Measurements from ENCODE around the gene FOXO6. TPM values are rescaled to one million over a fixed set of nuclear protein-coding genes. Genes with fewer than 3 reads are reported as not detected.

FOXO6 gene
- total RNA-seq, 1 donor from 2014 or later = 8.6 TPM

DNA sequence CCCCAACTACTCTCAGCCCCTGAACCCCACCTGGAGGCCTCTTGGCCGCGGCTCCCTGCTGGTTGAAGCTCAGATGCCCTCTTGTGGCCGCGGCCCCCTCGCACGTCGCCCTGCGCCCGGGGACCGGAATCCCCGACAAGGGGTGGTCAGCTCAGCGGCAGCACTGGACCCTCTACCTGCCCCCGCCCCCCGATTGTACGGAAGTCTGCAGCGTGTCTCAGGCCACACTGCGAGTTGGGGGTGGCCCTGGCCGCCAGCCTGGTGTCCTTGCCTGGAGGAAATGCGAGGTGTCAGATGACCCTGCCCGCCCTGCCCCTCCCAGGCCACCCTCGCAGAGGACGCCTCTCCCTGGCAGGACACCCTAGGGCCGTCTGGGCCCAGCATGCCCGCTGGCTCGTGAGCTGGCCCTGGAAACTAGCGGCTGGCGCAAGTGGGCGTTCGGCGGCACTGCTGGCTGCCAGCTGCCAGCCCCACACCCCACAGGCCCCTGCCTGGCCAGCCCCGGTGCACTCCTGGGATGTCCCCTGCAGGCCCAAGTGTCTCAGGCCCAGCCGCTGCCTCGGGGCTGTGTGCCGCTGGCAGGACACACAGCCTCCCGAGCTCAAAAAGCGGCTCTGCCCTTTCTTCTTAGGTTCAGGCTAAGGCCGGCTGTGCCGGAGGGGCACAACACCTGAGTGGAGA, 62.4 kb downstream of the FOXO6 start:
- no peak for DNase-seq (ENCODE audit: low spot score)

DNA sequence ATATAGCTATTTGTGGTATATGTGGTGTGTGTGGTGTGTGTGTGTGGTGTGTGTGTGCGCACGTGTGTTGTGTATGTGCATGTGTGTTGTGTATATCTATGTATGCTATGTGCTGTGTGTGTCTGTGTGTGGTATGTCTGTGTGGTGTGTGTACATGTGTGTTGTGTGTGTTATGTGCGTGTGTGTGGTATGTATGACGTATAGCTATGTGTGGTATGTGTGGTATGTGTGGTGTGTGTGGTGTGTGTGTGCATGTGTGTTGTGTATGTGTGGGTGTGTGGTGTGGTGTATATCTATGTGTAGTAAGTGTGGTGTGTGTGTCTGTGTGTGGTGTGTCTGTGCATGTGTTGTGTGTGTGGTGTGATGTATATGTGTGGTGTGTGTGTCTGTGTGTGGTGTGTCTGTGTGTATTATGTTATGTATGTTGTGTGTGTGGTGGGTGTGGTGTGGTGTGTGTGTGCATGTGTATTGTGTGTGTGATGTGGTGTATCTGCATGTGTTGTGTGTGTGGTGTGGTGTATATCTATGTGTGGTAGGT, 63.4 kb downstream of the FOXO6 start:
- DNase-seq (ENCODE audit: low spot score) = no peak

DNA sequence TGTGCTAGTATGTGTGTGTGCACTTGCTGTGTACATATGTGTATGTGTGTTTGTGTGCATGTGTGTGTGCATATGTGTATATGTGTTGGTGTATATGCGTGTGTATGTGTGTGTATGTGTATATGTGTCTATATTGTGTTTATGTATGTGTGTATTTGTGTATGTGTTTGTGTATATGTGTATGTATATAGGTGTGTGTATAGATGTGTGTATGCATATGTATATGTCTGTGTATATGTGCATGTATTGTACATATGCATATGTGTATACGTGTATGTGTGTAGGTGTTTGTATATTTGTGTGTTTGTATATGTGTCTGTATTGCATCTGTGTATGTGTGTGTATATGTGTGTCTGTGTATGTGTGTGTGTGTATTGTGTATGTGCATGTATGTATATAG, 64.1 kb downstream of the FOXO6 start:
- DNase-seq (ENCODE audit: low spot score) = no peak

DNA sequence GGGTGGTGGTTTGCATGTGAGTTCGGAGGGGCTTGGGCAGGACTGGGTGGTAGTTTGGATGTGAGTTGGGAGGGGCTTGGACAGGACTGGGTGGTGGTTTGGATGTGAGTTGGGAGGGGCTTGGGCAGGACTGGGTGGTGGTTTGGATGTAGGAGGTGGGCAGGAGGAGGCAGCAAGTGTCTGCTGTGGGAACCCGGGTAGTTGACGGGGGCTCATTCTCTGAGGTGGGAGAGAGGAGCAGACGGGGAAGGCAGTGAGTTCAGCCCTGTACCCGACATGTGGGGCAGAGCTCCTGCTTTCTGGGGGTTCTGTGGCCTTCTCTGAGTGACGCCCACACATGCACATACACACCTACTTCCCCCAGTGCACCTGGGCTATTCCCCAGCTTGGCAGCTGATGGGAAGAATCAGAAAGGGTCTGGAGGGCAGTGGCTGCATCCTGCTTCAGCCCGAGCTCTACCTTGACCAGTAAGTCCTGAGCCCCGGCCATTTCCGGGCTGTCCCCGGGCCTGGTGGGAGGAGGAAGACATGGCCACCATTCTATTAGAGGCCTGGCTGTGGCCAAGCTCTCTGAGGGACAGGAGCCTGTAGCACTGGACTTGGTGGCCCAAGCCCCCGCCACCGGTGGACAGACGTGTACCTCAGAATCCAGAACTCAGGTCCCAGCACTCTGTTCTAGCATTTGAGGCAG, 65.1 kb downstream of the FOXO6 start:
- DNase-seq (ENCODE audit: low spot score) = no peak

DNA sequence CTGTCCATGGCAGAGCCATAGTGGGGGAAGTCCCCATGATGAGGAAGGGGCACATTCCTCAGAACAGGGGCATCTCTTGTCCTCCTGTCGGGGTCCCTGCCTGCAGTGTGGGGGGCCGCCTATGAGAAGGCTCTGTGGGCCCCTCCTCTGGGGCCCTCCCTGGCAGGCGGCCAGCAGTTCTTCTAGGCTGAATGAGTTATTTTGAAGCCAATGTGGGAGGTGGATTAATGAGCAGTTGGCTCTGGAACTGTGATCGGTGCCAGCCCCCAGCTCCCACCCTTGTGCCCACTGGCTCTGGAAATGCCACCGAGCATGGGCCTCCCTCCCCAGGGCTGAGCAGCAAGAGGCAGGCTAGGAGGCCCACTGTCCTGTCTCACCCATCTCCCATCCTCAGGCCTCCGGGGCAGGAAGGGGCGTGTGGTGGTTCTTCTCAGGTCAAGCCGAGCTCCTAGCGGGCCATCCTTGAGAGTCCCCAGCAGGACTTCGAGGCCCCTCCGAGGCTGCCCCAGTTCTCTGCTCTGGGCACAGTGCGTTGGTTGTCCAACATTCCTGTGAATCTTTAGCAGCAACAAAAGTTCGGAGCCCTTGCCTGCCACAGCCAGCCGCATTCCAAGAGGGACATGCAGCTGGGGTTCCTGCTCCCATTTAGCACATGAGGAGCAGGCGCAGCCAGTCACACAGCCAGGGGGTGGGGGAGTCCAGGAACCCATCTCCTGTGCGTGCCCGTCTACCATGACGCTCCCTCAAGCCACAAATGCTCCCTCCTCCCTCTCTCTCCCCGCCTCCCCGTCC, 66.1 kb downstream of the FOXO6 start:
- DNase-seq (ENCODE audit: low spot score) = no peak

DNA sequence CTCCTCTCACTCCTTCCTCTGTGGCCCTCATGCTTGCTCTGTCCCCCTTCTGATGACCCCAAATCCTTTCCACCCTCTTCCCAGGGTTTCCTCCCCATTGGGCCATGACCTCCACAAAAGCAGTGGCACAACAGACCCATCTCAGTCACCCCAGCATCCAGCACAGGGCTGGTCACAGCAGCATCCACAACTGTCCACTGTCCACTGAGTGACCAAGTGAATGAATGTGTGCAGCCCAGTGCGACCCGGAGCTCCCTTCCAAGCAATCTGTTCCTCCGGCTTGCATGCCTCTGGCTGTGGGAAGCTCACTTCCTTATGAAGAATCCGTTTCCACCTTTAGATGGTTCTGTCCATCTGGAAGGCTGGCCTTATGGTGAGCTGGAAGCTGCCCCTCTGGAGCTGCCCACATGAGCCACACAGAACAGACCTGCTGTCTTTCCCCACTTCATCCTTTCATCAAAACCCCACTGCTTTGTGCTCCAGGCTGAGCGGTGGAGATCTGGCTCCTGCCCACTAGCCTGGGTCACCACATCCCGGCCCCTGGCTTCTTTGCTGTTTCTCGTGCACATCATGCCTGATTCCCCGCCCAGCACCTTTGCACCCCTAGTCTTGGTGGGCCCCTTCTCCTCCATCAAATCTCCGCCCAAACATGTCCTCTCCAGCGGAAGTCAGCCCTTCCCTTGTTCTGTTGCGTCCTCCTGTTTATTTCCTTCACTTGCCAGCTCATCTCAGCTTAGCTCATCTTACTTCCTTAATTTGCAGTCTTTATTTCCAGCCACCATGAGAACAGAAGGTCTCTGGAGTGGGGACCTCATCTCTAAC, 66.9 kb downstream of the FOXO6 start:
- DNase-seq (ENCODE audit: low spot score) = no peak

DNA sequence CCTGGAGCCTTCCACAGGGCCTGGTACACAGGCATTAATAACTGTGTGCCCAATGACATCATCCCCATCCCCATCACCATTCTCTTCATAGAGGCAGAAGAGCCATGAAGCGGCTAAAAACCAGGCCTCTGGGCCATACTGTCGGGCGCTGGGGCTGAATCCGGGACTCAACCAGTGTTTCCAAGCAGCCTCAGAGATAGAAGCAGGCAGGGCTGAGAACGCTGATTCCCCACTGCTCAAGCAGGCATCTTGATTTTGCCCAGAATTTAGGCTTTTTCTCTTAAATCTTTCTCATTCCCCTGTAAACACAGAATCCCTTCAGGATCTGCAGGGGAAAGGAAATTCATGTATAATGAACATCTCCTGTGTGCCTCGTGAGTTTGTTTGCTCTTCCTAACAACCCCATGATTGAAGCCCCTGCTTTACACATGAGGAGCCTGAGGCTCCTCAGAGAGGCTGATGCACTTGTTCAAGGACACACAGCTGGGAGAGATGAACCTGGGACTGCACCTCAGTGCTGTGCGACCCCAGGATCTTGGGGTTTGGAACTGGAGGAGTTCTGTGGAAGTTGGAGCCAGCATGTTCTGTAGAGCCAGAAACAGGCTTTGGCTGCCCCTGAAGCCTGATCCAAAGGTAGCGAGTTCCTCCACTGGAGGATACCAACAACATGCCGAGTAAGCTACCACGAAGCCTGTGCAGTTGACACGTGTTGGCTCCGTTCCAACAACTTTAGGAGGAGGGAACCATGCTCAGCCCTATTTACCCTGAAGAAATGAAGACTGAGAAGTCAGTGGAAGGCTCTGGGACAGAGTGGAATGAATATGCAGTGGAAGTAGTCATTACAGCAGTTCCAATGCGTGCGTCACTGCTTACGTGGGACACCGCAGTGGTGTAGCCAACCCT, 67.8 kb downstream of the FOXO6 start:
- no peak for DNase-seq (ENCODE audit: low spot score)

DNA sequence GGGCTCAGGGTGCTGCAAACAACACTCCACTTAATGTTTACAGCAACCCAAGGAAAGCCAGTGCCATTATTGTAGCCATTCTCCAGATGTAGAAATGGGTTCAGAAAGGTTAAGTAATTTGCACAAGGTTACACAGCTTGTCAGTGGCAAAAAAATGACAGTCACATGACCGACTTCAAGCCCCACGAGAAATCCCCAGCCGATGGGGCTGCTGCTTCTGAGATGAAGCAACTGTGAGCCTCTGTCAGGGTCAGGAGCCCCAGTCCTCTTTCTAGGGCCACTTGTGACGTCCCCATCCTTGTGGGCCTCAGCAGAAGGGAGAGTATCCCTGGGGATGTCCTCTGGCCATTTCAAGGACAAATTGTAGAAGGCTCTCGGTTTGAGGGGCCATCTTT, 68.4 kb downstream of the FOXO6 start:
- no peak for DNase-seq (ENCODE audit: low spot score)

DNA sequence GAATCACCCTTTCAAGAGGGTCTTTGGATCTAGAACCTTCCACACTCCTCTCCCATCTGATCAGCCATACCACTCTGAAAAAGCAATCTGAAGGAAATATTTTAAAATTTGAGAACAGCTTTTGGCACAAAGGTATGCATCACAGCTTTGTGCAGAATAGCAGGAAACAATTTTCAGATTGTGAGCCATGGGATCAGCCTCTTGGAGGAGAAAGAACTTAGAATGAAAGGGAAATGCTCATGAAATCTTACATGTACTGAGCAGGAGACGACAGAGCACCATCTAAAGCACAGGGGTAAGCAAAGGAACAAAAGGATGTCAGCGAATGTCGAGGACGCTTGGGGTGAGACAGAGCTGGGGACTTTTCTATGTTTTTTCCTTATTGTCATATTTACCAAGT, 68.8 kb downstream of the FOXO6 start:
- DNase-seq (ENCODE audit: low spot score) = no peak

DNA sequence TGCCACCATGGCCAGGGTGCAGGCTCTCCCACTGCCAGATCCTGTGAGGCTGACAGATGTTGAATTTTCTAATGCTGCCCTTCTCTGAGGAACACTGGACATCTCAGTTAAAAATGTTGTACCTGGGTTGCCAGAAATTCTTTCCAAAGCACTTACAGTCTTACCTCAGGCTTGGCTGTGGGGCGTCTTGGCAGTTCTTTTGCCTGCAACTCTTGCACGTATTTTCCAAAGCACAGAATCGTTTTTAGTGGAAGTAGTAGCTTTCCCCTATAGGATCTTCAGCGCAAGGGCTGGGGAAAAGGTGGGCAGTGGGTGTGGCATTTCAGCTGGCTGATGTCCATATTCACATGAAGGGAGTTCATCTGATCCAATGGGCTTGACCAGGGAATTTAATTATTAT, 69.3 kb downstream of the FOXO6 start:
- DNase-seq (ENCODE audit: low spot score) = no peak

DNA sequence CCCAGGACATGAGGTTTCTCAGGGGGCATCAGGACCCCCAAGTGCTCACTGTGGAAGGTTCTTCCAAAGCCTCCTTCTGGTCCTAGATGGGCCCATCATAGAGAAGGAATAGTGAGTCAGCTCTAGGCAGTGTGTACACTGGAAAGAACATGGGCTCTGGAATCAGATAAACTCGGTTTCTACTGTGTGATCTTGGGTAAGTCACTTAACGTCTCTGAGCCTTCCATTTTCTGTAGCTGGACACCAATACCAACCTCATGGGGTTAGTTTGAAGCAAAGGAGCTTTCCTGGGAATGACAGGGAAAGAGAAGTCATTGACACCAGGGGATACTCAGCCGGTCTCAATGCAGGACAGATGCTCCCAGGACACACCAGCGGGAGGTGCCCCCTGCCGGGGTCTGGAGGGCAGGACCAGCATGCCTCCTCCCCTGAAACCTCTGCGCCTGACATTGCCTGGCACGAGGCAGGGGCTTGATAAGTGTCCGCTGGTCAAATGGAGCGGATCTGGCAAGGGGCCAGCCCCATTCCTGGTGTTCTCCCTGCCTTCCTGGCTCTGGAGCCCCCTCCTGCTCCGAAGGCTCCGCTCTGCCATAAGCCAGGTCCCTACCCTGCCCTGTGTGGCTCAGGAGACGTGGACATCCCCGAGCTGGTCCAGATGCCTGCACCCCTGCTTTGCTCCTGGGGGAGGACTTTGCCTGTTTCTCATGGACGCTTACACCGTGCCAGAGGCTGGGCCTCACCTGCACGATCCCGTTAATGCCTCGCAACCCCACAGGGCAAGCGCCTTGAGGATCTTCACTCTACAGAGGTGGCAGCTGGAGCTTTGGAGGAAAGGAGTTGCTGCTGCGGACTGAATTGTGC, 70.5 kb downstream of the FOXO6 start:
- no peak for DNase-seq (ENCODE audit: low spot score)

Other genes starting within 250 kb of the FOXO6 start
- gene SCMH1, start 119.1 kb upstream of the FOXO6 start, total RNA-seq = 78.4 TPM
- 5.3 TPM for gene EDN2, start 123.2 kb downstream of the FOXO6 start, total RNA-seq